Measurements from ENCODE around the gene ELL2.

ELL2 gene

GRCh38 chr5:95953021-95953702 lies 8.5 kb downstream of the ELL2 start:
- no peak for DNase-seq

- no peak for DNase-seq
Observed at GRCh38 chr5:95951916-95952315, 9.7 kb downstream of the ELL2 start.

- DNase-seq = no peak
Observed at GRCh38 chr5:95949810-95950209, 11.8 kb downstream of the ELL2 start.

- DNase-seq = no peak
Observed at GRCh38 chr5:95948631-95949030, 13.0 kb downstream of the ELL2 start.

GRCh38 chr5:95946451-95946850 lies 15.2 kb downstream of the ELL2 start:
- DNase-seq = no peak

GRCh38 chr5:95942968-95943367 lies 18.7 kb downstream of the ELL2 start:
- DNase-seq = no peak

GRCh38 chr5:95942414-95942813 lies 19.2 kb downstream of the ELL2 start:
- no peak for DNase-seq

GRCh38 chr5:95941756-95942155 lies 19.9 kb downstream of the ELL2 start:
- no peak for DNase-seq

- DNase-seq = peak; percentile 57
Observed at GRCh38 chr5:95940758-95941682, 20.6 kb downstream of the ELL2 start.

GRCh38 chr5:95939465-95939864 lies 22.2 kb downstream of the ELL2 start:
- no peak for DNase-seq

- no peak for DNase-seq
Observed at GRCh38 chr5:95938766-95939165, 22.9 kb downstream of the ELL2 start.

- no peak for DNase-seq
Observed at GRCh38 chr5:95938347-95938746, 23.3 kb downstream of the ELL2 start.

GRCh38 chr5:95937607-95938152 lies 24.0 kb downstream of the ELL2 start:
- no peak for DNase-seq

GRCh38 chr5:95936812-95937397 lies 24.7 kb downstream of the ELL2 start:
- DNase-seq = no peak

GRCh38 chr5:95935553-95936100 lies 26.0 kb downstream of the ELL2 start:
- no peak for DNase-seq

GRCh38 chr5:95934207-95934804 lies 27.3 kb downstream of the ELL2 start:
- no peak for DNase-seq

- DNase-seq = no peak
Observed at GRCh38 chr5:95932941-95933340, 28.7 kb downstream of the ELL2 start.

GRCh38 chr5:95931079-95931833 lies 30.4 kb downstream of the ELL2 start:
- no peak for DNase-seq

- no peak for DNase-seq
Observed at GRCh38 chr5:95930141-95930930, 31.3 kb downstream of the ELL2 start.

GRCh38 chr5:95928724-95929253 lies 32.9 kb downstream of the ELL2 start:
- DNase-seq = no peak
